GDM1 (cell line): ENCODE results near the gene PTPRN2.

Experiments
- DNase-seq: peaks from one replicate; lab custom pipeline; 2025; lab: John Stamatoyannopoulos, UW

The PTPRN2 gene

DNA sequence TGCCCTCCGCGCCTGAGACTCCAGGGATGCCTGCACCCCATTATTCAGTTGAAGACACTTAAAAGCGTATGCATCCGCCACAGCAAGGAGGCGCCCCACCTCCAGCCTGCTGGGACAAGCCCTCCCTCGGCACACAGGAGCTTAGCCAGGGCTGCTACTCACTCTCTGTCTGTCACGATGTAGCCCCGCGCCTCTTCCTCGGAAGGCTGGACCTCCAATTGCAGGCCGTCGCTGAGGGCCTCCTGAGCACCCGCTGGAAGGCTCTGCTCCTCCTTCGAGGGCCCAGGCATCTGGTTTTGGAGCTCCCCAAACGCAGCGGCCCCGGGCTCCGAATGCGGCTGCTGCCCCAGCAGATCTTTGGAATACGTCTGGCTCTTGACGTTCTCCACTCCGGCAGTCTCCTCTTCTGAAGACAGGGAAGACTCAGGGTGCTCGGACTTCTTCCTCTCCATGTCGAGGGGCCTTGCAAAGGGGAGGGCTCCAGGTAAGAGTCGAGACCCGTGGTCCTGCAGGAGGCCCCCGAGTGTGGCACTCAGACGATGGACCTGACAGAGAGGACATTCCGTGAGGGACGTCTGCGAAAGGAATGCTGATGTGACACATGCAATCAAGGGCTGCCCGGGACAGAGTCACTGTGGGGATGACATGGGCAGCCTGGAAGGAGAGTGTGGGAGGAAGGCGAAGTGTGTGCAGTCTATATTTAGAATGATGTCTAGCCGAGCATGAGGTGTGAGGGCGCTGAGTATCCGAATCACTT is 453.9 kb downstream of the PTPRN2 start:
- DNase-seq, result no peak

DNA sequence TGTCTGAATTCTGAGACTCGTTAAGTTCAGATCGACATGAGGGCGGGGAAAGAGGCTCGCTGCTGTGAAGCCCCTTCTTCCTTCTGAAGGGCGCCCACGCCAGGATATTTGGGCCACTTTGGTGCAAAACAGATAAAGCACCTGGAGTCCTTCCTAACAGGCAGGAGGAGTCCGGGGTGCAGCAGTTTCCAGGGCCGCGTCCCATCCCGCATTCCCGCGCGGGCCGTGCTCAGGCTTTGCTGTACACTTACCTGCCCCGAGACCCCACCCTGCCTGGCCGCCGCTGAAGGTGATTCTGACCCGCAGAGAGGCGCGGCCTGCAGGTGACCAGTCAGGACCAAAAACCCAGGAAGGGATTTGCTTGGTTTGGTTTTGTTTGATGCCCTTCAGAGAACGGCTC is 454.6 kb downstream of the PTPRN2 start:
- no peak for DNase-seq

DNA sequence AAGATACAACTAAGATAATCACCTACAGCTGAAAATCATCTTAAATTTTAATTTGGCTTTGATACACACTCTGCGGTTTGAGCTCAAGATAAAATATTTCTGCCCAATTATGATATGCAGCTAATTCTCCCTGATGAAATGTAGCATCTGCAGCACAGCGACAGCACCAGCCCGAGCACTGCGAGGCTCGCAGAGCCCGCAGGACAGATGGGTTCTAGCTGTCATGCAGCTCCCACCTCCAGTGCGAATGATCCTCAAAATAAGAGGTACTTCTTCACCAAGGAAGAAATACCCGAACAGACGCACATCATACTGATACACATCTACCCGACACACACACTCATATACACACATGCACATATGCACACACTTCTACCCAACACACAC is 457.6 kb downstream of the PTPRN2 start:
- no peak for DNase-seq

- no peak for DNase-seq
These were observed 458.3 kb downstream of the PTPRN2 start for GRCh38 chr7:158129037-158130022.

GRCh38 chr7:158128572-158128971 is 459.1 kb downstream of the PTPRN2 start:
- no peak for DNase-seq

- DNase-seq, result no peak
These were observed 460.4 kb downstream of the PTPRN2 start for GRCh38 chr7:158127241-158127640.

GRCh38 chr7:158126661-158127060 is 461.0 kb downstream of the PTPRN2 start:
- DNase-seq, result no peak

GRCh38 chr7:158125721-158126120 is 461.9 kb downstream of the PTPRN2 start:
- no peak for DNase-seq

DNA sequence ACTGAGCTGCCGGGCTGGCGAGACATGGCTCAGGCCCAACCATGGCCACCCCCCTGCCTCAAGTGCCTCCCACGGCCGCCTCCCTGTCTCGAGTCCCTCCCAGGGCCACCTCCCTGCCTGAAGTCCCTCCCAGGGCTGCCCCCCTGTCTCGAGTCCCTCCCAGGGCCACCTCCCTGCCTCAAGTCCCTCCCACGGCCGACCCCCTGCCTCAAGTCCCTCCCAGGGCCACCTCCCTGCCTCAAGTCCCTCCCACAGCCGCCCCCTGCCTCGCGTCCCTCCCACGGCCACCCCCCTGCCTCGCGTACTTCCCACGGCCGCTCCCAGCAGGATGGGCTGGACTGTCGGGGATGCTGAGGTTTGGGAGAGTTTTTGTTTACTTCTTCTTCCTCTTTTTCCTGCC is 462.5 kb downstream of the PTPRN2 start:
- no peak for DNase-seq

GRCh38 chr7:158124671-158125079 is 462.9 kb downstream of the PTPRN2 start:
- DNase-seq, result no peak

GRCh38 chr7:158123753-158124152 is 463.9 kb downstream of the PTPRN2 start:
- DNase-seq, result no peak

DNA sequence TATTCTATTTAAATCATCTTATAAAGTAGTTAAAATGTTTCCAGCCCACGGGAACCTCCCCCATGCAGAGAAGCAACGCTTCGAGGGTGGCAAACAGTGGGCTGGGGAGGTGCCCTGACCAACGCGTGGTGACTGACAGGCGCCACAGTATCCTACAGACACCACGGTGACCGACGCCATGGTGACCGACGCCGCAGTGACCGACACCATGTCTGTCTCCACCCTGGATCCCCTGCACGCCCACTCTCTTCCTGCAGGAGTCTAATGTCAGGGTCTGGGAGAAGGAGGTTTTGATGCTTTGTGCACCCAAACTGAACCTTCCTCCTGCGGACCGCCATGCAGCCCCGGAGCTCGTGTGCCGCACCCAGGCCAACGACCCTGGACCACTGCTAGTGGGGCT is 464.4 kb downstream of the PTPRN2 start:
- DNase-seq, result no peak

DNA sequence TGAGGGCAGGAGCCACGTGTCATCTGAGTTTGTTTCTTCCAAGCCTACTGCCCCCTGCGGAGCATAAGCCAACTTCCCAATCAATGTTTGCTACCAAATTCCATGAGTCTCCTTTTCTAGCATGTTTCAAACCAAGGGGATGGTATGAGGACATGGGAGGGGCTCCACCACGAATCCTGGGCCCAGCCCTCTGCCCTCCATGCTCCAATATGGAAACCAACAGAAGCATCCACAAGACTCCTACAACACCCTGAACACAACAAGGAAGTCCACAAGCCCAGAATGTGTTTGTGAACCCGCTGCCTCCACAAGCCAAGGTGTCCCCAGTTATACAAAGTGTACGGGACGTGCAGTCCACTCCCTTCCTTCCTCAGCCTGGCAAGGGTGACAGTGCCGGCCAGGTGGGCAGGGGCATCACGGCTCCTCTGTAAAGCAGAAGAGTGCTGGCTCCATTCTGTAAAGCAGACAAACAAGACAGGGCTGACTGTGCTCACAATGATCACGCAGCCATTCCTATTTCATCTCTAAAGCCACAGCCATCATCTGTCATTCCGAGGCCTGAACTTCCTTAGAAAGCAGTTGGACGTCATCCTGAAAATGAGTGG is 466.1 kb downstream of the PTPRN2 start:
- DNase-seq, result no peak

GRCh38 chr7:158120716-158121115 is 466.9 kb downstream of the PTPRN2 start:
- no peak for DNase-seq

DNA sequence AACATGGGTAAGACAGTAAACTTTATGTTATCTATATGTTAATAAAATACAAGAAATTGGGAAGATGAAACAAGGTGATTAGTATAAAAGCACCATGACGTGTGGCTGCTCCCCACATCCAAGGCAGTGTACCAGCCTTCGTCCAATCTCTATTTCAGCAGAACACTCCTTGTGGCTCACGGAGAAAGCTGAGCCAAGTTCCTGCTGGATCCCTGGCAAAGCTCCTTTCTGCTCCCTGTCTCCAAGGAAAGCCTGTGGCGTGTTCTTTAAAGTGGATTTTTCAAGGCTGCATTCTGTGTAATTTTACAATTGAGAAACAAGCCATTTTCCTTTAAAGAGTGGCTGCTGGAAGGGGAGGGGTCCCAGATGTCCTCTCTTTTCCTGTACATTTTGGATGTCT is 467.3 kb downstream of the PTPRN2 start:
- DNase-seq, result no peak

DNA sequence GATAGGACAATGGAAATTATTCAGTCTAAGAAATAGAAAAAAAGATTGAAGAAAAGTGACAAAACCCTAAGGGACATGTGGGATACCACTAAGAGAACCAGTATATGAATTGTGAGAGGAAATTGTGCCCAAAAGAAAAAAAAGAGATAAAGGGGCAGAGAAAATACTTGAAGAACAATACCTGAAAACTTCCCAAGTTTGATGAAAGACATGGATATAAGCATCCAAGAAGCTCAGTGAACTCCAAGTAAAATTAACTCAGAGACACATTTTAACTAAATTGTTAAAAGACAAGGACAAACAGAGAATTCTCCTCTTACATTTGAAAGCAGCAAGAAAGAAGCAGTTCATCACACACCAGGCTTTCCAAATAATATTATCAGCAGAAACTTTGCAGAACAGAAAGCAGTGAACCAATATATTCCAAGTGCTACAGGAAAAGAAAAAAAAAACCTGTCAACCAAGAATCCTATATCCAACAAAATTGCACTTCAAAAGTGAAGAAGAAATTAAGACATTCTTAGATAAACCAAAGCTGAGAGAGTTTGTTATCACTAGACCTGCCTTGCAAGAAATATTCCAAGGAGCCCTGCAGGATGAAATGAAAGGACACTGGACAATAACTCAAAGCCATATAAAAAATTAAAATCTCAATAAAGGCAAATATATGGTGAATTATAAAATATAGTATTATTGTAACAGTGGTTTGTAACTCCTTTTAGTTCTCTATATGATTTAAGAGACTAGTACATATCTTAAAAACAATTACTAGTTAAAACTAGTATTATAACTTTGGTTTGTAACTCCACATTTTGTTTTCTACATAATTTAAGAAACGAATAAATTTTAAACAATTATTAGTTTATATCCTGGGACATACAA is 470.0 kb downstream of the PTPRN2 start:
- DNase-seq, result no peak

- DNase-seq, result no peak
These were observed 471.4 kb downstream of the PTPRN2 start for GRCh38 chr7:158116235-158116634.

GRCh38 chr7:158114056-158114850 is 473.4 kb downstream of the PTPRN2 start:
- DNase-seq, result no peak

GRCh38 chr7:158113321-158114025 is 474.1 kb downstream of the PTPRN2 start:
- no peak for DNase-seq
